Measurements from ENCODE around the gene FUOM.
"Not testable (repeated sequence)": the region's sequence is repeated elsewhere in the genome, so short reads cannot be mapped to it uniquely, and the experiment has no call there.

Gene FUOM

GRCh38 chr10:133373174-133374090 lies 15.6 kb upstream of the FUOM start, which contains the start of gene ECHS1:
TSS of gene ECHS1 (minus strand) at chr10:133373354. CDS start at chr10:133373333, 21 bp downstream.
- no peak for TF ChIP-seq CTCF (conservative IDR thresholded peaks at IDR 0.05; ENCODE audit: low read length)
- DNase-seq (ENCODE audit: low read depth): peak; percentile 85
- H3K4me3 ChIP-seq (ENCODE audit: low read length): peak within 1 kb of the TSS; percentile 78

GRCh38 chr10:133372507-133372906 lies 14.7 kb upstream of the FUOM start:
- no peak for DNase-seq (ENCODE audit: low read depth)

GRCh38 chr10:133370030-133370786 lies 12.4 kb upstream of the FUOM start:
- TF ChIP-seq CTCF (conservative IDR thresholded peaks at IDR 0.05; ENCODE audit: low read length): no peak
- no peak for DNase-seq (ENCODE audit: low read depth)
- H3K4me3 ChIP-seq (ENCODE audit: low read length): no peak overlapping the region

More at GRCh38 chr10:133372507-133372906, 14.7 kb upstream of the FUOM start:
- no peak for TF ChIP-seq CTCF (conservative IDR thresholded peaks at IDR 0.05; ENCODE audit: low read length)
- peak overlapping the region; percentile 78 for H3K4me3 ChIP-seq (ENCODE audit: low read length)

GRCh38 chr10:133368153-133368552 lies 10.3 kb upstream of the FUOM start:
- no peak for DNase-seq (ENCODE audit: low read depth)
- TF ChIP-seq CTCF (conservative IDR thresholded peaks at IDR 0.05; ENCODE audit: low read length): no peak
- H3K4me3 ChIP-seq (ENCODE audit: low read length): no peak overlapping the region

- H3K4me3 ChIP-seq (ENCODE audit: low read length); DNase-seq (ENCODE audit: low read depth): not testable (repeated sequence)
Observed at GRCh38 chr10:133367461-133367860, 9.6 kb upstream of the FUOM start.

GRCh38 chr10:133366751-133367150 lies 8.9 kb upstream of the FUOM start:
- TF ChIP-seq CTCF (conservative IDR thresholded peaks at IDR 0.05; ENCODE audit: low read length): no peak
- DNase-seq (ENCODE audit: low read depth): no peak
- H3K4me3 ChIP-seq (ENCODE audit: low read length): no peak overlapping the region

GRCh38 chr10:133366130-133366478 lies 8.3 kb upstream of the FUOM start:
- DNase-seq (ENCODE audit: low read depth): no peak
- no peak overlapping the region for H3K4me3 ChIP-seq (ENCODE audit: low read length)
- no peak for TF ChIP-seq CTCF (conservative IDR thresholded peaks at IDR 0.05; ENCODE audit: low read length)
